GM10266 (cell line): ENCODE results near the gene ITIH1.

Experiments
- DNase-seq: peaks from one replicate; pipeline ENCODE4 v3.0.0; 2012; ENCODE audit errors: extremely low spot score
- CTCF ChIP-seq: IDR thresholded peaks from 2 replicates; pipeline ENCODE4 v1.5.1; 2012; ENCODE audit warnings: mild to moderate bottlenecking, low read depth; ENCODE audit not compliant: control insufficient read depth, insufficient read depth; ENCODE audit errors: missing control alignments

The ITIH1 gene

GRCh38 chr3:52743152-52743551 is 34.2 kb upstream of the ITIH1 start:
- DNase-seq: no peak
- no peak for TF ChIP-seq CTCF

- DNase-seq: no peak
- no peak for TF ChIP-seq CTCF
Observed at GRCh38 chr3:52743721-52744120, 33.7 kb upstream of the ITIH1 start.

GRCh38 chr3:52752045-52752660 is 25.2 kb upstream of the ITIH1 start:
- no peak for DNase-seq
- TF ChIP-seq CTCF: no peak

GRCh38 chr3:52754373-52754772 is 23.0 kb upstream of the ITIH1 start:
- no peak for DNase-seq
- TF ChIP-seq CTCF: no peak

GRCh38 chr3:52756141-52756540 is 21.3 kb upstream of the ITIH1 start:
- no peak for DNase-seq
- TF ChIP-seq CTCF: no peak

GRCh38 chr3:52763466-52763865 is 13.9 kb upstream of the ITIH1 start:
- no peak for TF ChIP-seq CTCF
- no peak for DNase-seq

GRCh38 chr3:52769786-52770455 is 7.5 kb upstream of the ITIH1 start:
- TF ChIP-seq CTCF: no peak
- DNase-seq: no peak
